Upper lobe of left lung (tissue), 6 donors: Measurements from ENCODE around the gene KRTAP5-5. TPM values are rescaled to one million over a fixed set of nuclear protein-coding genes. Genes with fewer than 3 reads are reported as not detected.

Experiments
- ATAC-seq, 2 donors: fragments of 200-7000 bp; cut with Tn5 transposase; one replicate each; pipeline ENCODE4 v1.9.1; 2022; ENCODE audit warnings: mild to moderate bottlenecking in 2 of 2, moderate library complexity in 2 of 2; ENCODE audit not compliant: low FRiP score in 2 of 2
- DNase-seq, 2 donors: peaks; one replicate each; pipeline ENCODE4 v3.0.0-alpha.2; 2019 to 2020
- H3K27ac ChIP-seq, 4 donors: fragments of 200-600 bp; sonication (generic); one replicate each; pipeline ENCODE4 v1.5.1; 2016 to 2019
- H3K27me3 ChIP-seq, 4 donors: fragments of 200-600 bp; sonication (generic); one replicate each; pipeline ENCODE4 v1.5.1; 2017 to 2019
- H3K36me3 ChIP-seq, 4 donors: fragments of 200-600 bp; sonication (generic); one replicate each; pipeline ENCODE4 v1.5.1; 2016 to 2019
- H3K4me1 ChIP-seq, 4 donors: fragments of 200-600 bp; sonication (generic); one replicate each; pipeline ENCODE4 v1.5.1; 2018 to 2019
- H3K4me3 ChIP-seq, 4 donors: fragments of 200-600 bp; sonication (generic); one replicate each; pipeline ENCODE4 v1.5.1; 2017 to 2019; ENCODE audit warnings: mild to moderate bottlenecking in 2 of 4, moderate library complexity in 1 of 4
- H3K9me3 ChIP-seq, 4 donors: fragments of 200-600 bp; sonication (generic); one replicate each; pipeline ENCODE4 v1.5.1; 2018 to 2019
- CTCF ChIP-seq, 6 experiments: fragments of 450-650 bp in 4 of 6; fragments of 200-600 bp in 2 of 6; sonication (generic) in 2 of 6; IDR thresholded peaks; one replicate each; pipeline ENCODE4 v1.5.1; 2016 to 2019; ENCODE audit warnings: antibody characterized with exemption in 6 of 6
- EP300 ChIP-seq, 4 donors: sonication (generic); formaldehyde crosslinking; IDR thresholded peaks; one replicate each; pipeline ENCODE4 v1.5.1; 2017; ENCODE audit warnings: antibody characterized with exemption in 4 of 4, control low read depth in 2 of 4
- POLR2A ChIP-seq, 4 donors: fragments of 450-650 bp; IDR thresholded peaks; one replicate each; pipeline ENCODE4 v1.5.1; 2016 to 2017; ENCODE audit warnings: antibody characterized with exemption in 4 of 4, mild to moderate bottlenecking in 2 of 4
- POLR2AphosphoS5 ChIP-seq, 2 donors: sonication (generic); formaldehyde crosslinking; IDR thresholded peaks; one replicate each; pipeline ENCODE4 v1.5.1; 2017; ENCODE audit warnings: antibody characterized with exemption in 2 of 2
- WGBS, 2 donors: methylation state at CpG; one replicate each; pipeline ENCODE4 v1.1.5; 2017 to 2018; 5-methylcytosine and 5-hydroxymethylcytosine counted together
- total RNA-seq, 6 donors: library from RNA; depleted of rRNA in 4 of 6; stranded (reverse); fragments of >200 nt in 4 of 6; gene quantifications; one replicate each; pipeline versions ENCODE4 v1.1.0 to v1.2.1, GENCODE V29; 2016 to 2021
- donor health status: DM: no; HTN: no; CAD: no; lungs with moderate emphysema.
- donor health status: DM: no; HTN: yes; CAD: no; lungs with severe emphysema.

The KRTAP5-5 gene
- total RNA-seq, 6 donors from 2014 or later = not detected

- ATAC-seq (no peak), DNase-seq (peak in 1 of 2 donors; percentile 66)
- no peak overlapping the region for H3K27ac ChIP-seq
- H3K27me3 ChIP-seq = no peaks in the 10 kb centered on the region
- no peak overlapping the region for H3K4me3 ChIP-seq
- no peaks in the 10 kb centered on the region for H3K9me3 ChIP-seq
- H3K4me1 ChIP-seq = peaks cover 3 to 15% (median 13%) of the 10 kb centered on the region in 4 donors
- TF ChIP-seq CTCF (IDR thresholded peaks at IDR 0.05) (no peak), EP300 (IDR thresholded peaks at IDR 0.05) (no peak), POLR2A (IDR thresholded peaks at IDR 0.05) (no peak), POLR2AphosphoS5 (IDR thresholded peaks at IDR 0.05) (no peak)
- H3K36me3 ChIP-seq = no peaks in the 10 kb centered on the region
- 86 to 90% methylated on average over 11 to 15 of the region's 15 CpGs for WGBS, 2 donors
These were observed 11.5 kb downstream of the KRTAP5-5 start for GRCh38 chr11:1641096-1641495.

- 82 to 87% methylated on average over 15 to 23 of the region's 29 CpGs for WGBS, 2 donors
- no peak for TF ChIP-seq EP300 (IDR thresholded peaks at IDR 0.05)
- TF ChIP-seq CTCF (IDR thresholded peaks at IDR 0.05) = no peak
- no peak for TF ChIP-seq POLR2AphosphoS5 (IDR thresholded peaks at IDR 0.05)
- TF ChIP-seq POLR2A (IDR thresholded peaks at IDR 0.05) = no peak
- peak in 1 of 2 donors; percentile 72 for DNase-seq
- Histone ChIP-seq H3K9me3 (no peaks in the 10 kb centered on the region), H3K4me1 (peaks cover 3 to 15% (median 13%) of the 10 kb centered on the region in 4 donors), H3K36me3 (no peaks in the 10 kb centered on the region), H3K27ac (no peak overlapping the region), H3K27me3 (no peaks in the 10 kb centered on the region), H3K4me3 (no peak overlapping the region)
- ATAC-seq = no peak
These were observed 12.9 kb downstream of the KRTAP5-5 start for GRCh38 chr11:1642288-1643145.

GRCh38 chr11:1643146-1643690 lies 13.6 kb downstream of the KRTAP5-5 start:
- DNase-seq = peak in 1 of 2 donors; percentile 52
- Histone ChIP-seq H3K4me3 (no peak overlapping the region), H3K9me3 (no peaks in the 10 kb centered on the region), H3K36me3 (no peaks in the 10 kb centered on the region), H3K27ac (no peak overlapping the region), H3K4me1 (peaks cover 3 to 15% (median 13%) of the 10 kb centered on the region in 4 donors), H3K27me3 (no peaks in the 10 kb centered on the region)
- no peak for TF ChIP-seq POLR2AphosphoS5 (IDR thresholded peaks at IDR 0.05)
- TF ChIP-seq POLR2A (IDR thresholded peaks at IDR 0.05) = no peak
- no peak for TF ChIP-seq CTCF (IDR thresholded peaks at IDR 0.05)
- no peak for TF ChIP-seq EP300 (IDR thresholded peaks at IDR 0.05)
- WGBS, 2 donors = 93 to 95% methylated on average over 7 to 20 of the region's 20 CpGs
- no peak for ATAC-seq

GRCh38 chr11:1644601-1645356 lies 15.2 kb downstream of the KRTAP5-5 start:
- Histone ChIP-seq H3K4me1 (peaks cover 0 to 3% (median 1%) of the 10 kb centered on the region in 4 donors), H3K36me3 (no peaks in the 10 kb centered on the region), H3K4me3 (no peak overlapping the region), H3K27ac (no peak overlapping the region), H3K9me3 (no peaks in the 10 kb centered on the region), H3K27me3 (no peaks in the 10 kb centered on the region)
- ATAC-seq (no peak), DNase-seq (peak in 1 of 2 donors; percentile 63)
- WGBS, 2 donors = 83 to 87% methylated on average over 8 to 20 of the region's 20 CpGs
- TF ChIP-seq POLR2A (IDR thresholded peaks at IDR 0.05) (no peak), CTCF (IDR thresholded peaks at IDR 0.05) (no peak), EP300 (IDR thresholded peaks at IDR 0.05) (no peak), POLR2AphosphoS5 (IDR thresholded peaks at IDR 0.05) (no peak)
